Mesenchymal stem cell (in vitro differentiated cells and primary cell): Measurements from ENCODE around the gene RNPS1.

Experiments used
- DNase-seq: peaks from one replicate; pipeline ENCODE4 v3.0.0-alpha.2; 2013
- H2AFZ ChIP-seq: one replicate; pipeline ENCODE4 v1.6.1; 2013; ENCODE audit warnings: low read depth, mild to moderate bottlenecking, control low read depth, inconsistent platforms, low read length, moderate library complexity
- H2AK5ac ChIP-seq: 2 replicates; pipeline ENCODE4 v1.6.1; 2013; ENCODE audit warnings: low read length, moderate library complexity, mild to moderate bottlenecking, inconsistent platforms; ENCODE audit not compliant: severe bottlenecking
- H2BK120ac ChIP-seq: one replicate; pipeline ENCODE4 v1.6.1; 2013; ENCODE audit warnings: low read depth, mild to moderate bottlenecking, inconsistent platforms, low read length, moderate library complexity
- H2BK12ac ChIP-seq, 2 experiments: one replicate each; pipeline ENCODE4 v1.6.1; 2013; ENCODE audit warnings: inconsistent platforms in 2 of 2, low read length in 2 of 2, mild to moderate bottlenecking in 2 of 2, moderate library complexity in 2 of 2, control low read depth in 1 of 2
- H2BK15ac ChIP-seq: one replicate; pipeline ENCODE4 v1.6.1; 2013; ENCODE audit warnings: mild to moderate bottlenecking, low read depth, inconsistent platforms; ENCODE audit not compliant: poor library complexity, severe bottlenecking
- H2BK5ac ChIP-seq: 2 replicates; pipeline ENCODE4 v1.6.1; 2013; ENCODE audit warnings: low read depth, mild to moderate bottlenecking, low read length, control low read depth, inconsistent platforms; ENCODE audit not compliant: poor library complexity, severe bottlenecking
- H3K14ac ChIP-seq, 2 experiments: one replicate each; pipeline ENCODE4 v1.6.1; 2013; ENCODE audit warnings: inconsistent platforms in 2 of 2, low read length in 2 of 2, control low read depth in 1 of 2, mild to moderate bottlenecking in 1 of 2, moderate library complexity in 1 of 2
- H3K18ac ChIP-seq, 2 experiments: one replicate each; pipeline ENCODE4 v1.6.1; 2013; ENCODE audit warnings: inconsistent platforms in 2 of 2, low read length in 2 of 2, control low read depth in 1 of 2, low read depth in 1 of 2, mild to moderate bottlenecking in 1 of 2
- H3K23ac ChIP-seq, 2 experiments: one replicate each; pipeline ENCODE4 v1.6.1; 2013; ENCODE audit warnings: inconsistent platforms in 2 of 2, low read length in 2 of 2, mild to moderate bottlenecking in 2 of 2, moderate library complexity in 2 of 2, control low read depth in 1 of 2
- H3K27ac ChIP-seq: 2 replicates; pipeline ENCODE4 v1.5.1; 2013; ENCODE audit warnings: mild to moderate bottlenecking, moderate library complexity, low read length, control low read depth, inconsistent platforms; ENCODE audit not compliant: poor library complexity, severe bottlenecking
- H3K27me3 ChIP-seq, 2 experiments: 2 replicates each; pipeline versions ENCODE4 v1.6.1 to v1.7.0; 2013; ENCODE audit warnings: low read length in 2 of 2, mild to moderate bottlenecking in 2 of 2, moderate library complexity in 2 of 2, control low read depth in 1 of 2, inconsistent platforms in 1 of 2; ENCODE audit not compliant: control insufficient read depth in 1 of 2, insufficient read depth in 1 of 2
- H3K36me3 ChIP-seq, 2 experiments: 2 replicates each; pipeline versions ENCODE4 v1.6.1 to v1.7.0; 2013; ENCODE audit warnings: low read length in 2 of 2, control low read depth in 1 of 2, inconsistent platforms in 1 of 2, low read depth in 1 of 2, mild to moderate bottlenecking in 1 of 2; ENCODE audit not compliant: insufficient read depth in 2 of 2, control insufficient read depth in 1 of 2
- H3K4ac ChIP-seq, 2 experiments: one replicate each; pipeline ENCODE4 v1.6.1; 2013; ENCODE audit warnings: inconsistent platforms in 2 of 2, low read length in 2 of 2, mild to moderate bottlenecking in 2 of 2, moderate library complexity in 2 of 2, control low read depth in 1 of 2, low read depth in 1 of 2
- H3K4me1 ChIP-seq: 2 replicates; pipeline ENCODE4 v1.6.1; 2013; ENCODE audit warnings: low read depth, low read length, control low read depth; ENCODE audit not compliant: control insufficient read depth, insufficient read depth
- H3K4me2 ChIP-seq: 2 replicates; pipeline ENCODE4 v1.6.1; 2013; ENCODE audit warnings: low read length, mild to moderate bottlenecking, inconsistent platforms; ENCODE audit not compliant: poor library complexity, severe bottlenecking
- H3K4me3 ChIP-seq, 2 experiments: 2 replicates each; pipeline versions ENCODE4 v1.5.1 to v1.7.0; 2013; ENCODE audit warnings: low read length in 2 of 2, mild to moderate bottlenecking in 2 of 2, control low read depth in 1 of 2, low read depth in 1 of 2; ENCODE audit not compliant: insufficient read depth in 1 of 2
- H3K79me1 ChIP-seq: replicated peaks from 2 replicates; pipeline ENCODE4 v1.6.1; 2013; ENCODE audit warnings: mild to moderate bottlenecking, control low read depth, low read length, inconsistent platforms; ENCODE audit not compliant: poor library complexity, severe bottlenecking
- H3K9ac ChIP-seq: 2 replicates; pipeline ENCODE4 v1.7.0; 2013; ENCODE audit warnings: mild to moderate bottlenecking, low read length, moderate library complexity
- H3K9me3 ChIP-seq: 2 replicates; pipeline ENCODE4 v1.7.0; 2013; ENCODE audit warnings: mild to moderate bottlenecking, low read length; ENCODE audit not compliant: control insufficient read depth
- H4K8ac ChIP-seq: one replicate; pipeline ENCODE4 v1.6.1; 2013; ENCODE audit warnings: inconsistent platforms, mild to moderate bottlenecking, low read length, moderate library complexity
- H4K91ac ChIP-seq: one replicate; pipeline ENCODE4 v1.6.1; 2013; ENCODE audit warnings: mild to moderate bottlenecking, low read length, inconsistent platforms
- WGBS: methylation state at CpG from one replicate; pipeline ENCODE4 v1.1.7; 2013; ENCODE audit warnings: mixed read lengths; 5-methylcytosine and 5-hydroxymethylcytosine counted together

RNPS1 gene

DNA sequence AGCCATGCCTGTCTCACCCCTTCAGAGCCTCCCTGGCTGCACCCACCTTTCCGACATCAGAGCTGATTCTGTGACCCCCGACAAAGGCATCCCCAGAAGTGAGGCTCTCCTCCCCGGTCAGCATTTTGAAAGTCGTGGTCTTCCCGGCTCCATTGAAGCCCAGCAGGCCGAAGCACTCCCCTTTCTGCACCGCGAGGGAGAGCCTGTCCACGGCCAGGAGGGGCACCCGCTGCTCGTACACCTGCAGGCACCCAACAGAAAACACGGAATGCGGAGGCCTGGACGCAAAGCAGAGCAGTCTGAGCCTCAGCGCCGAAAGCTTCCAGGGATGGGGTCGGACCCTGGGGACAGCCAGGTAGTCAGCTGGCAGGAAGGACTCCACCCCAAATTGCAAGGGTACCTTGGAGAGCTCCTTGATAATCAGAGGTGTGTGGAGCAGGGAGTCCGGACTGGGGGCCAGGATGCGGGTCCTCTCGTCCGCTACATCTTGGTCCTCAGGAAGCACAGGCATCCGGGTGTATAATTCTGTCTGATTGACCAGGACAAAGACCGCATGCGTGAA is 13.1 kb upstream of the RNPS1 start:
- no peak overlapping the region for H3K4me3 ChIP-seq
- H3K4me2 ChIP-seq, result no peak overlapping the region
- H2AFZ ChIP-seq, result no peak overlapping the region
- no peak overlapping the region for H4K8ac ChIP-seq
- H3K79me1 ChIP-seq, result no peaks in the 10 kb centered on the region
- H2BK12ac ChIP-seq, result no peak overlapping the region
- no peak for DNase-seq
- H2BK5ac ChIP-seq, result no peak overlapping the region
- no peak overlapping the region for H3K14ac ChIP-seq
- no peak overlapping the region for H4K91ac ChIP-seq
- no peak overlapping the region for H2BK120ac ChIP-seq
- no peaks in the 10 kb centered on the region for H3K9me3 ChIP-seq
- no peak overlapping the region for H3K9ac ChIP-seq
- no peak overlapping the region for H3K27ac ChIP-seq
- H3K4ac ChIP-seq, result no peak overlapping the region
- 88% methylated on average over 24 of the region's 24 CpGs for WGBS
- H3K36me3 ChIP-seq, result no peaks in the 10 kb centered on the region
- H3K23ac ChIP-seq, result no peak overlapping the region
- H2AK5ac ChIP-seq, result no peak overlapping the region
- peaks cover 25 to 77% of the 10 kb centered on the region in 2 experiments for H3K27me3 ChIP-seq
- no peak overlapping the region for H2BK15ac ChIP-seq
- H3K4me1 ChIP-seq, result no peaks in the 10 kb centered on the region
- no peak overlapping the region for H3K18ac ChIP-seq

DNA sequence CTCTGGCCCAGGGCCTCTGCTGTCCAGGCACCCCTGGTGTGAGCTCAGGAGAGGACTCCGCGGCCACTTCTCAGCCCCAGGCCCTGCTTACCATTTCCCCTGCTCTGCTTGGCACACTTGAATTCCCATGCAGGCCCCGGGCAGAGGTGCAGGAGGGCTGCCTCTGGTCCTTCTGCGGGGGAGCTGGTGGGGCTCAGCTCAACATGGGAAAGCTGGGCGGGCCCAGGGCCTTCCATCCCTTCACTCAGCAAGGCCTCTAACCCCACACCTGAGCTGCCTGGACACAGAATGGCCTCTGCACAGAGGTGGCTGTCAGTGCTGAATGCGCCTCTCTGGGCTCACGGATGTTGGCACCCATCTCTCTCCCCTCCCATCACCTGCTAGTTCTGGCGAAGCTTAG is 12.5 kb upstream of the RNPS1 start:
- WGBS, result 89% methylated on average over 8 of the region's 8 CpGs
- Histone ChIP-seq H3K14ac (no peak overlapping the region), H3K79me1 (no peaks in the 10 kb centered on the region), H3K27me3 (peaks cover 31 to 80% of the 10 kb centered on the region in 2 experiments), H3K4ac (no peak overlapping the region), H3K27ac (no peak overlapping the region), H2BK120ac (no peak overlapping the region), H2AFZ (no peak overlapping the region), H3K4me1 (peaks cover 2% of the 10 kb centered on the region), H2BK12ac (no peak overlapping the region), H3K36me3 (no peaks in the 10 kb centered on the region), H2BK5ac (no peak overlapping the region), H3K18ac (no peak overlapping the region), H4K8ac (no peak overlapping the region), H2BK15ac (no peak overlapping the region), H3K9ac (no peak overlapping the region), H2AK5ac (no peak overlapping the region), H3K4me3 (no peak overlapping the region), H3K23ac (no peak overlapping the region), H4K91ac (no peak overlapping the region), H3K4me2 (no peak overlapping the region), H3K9me3 (no peaks in the 10 kb centered on the region)
- DNase-seq, result no peak

DNA sequence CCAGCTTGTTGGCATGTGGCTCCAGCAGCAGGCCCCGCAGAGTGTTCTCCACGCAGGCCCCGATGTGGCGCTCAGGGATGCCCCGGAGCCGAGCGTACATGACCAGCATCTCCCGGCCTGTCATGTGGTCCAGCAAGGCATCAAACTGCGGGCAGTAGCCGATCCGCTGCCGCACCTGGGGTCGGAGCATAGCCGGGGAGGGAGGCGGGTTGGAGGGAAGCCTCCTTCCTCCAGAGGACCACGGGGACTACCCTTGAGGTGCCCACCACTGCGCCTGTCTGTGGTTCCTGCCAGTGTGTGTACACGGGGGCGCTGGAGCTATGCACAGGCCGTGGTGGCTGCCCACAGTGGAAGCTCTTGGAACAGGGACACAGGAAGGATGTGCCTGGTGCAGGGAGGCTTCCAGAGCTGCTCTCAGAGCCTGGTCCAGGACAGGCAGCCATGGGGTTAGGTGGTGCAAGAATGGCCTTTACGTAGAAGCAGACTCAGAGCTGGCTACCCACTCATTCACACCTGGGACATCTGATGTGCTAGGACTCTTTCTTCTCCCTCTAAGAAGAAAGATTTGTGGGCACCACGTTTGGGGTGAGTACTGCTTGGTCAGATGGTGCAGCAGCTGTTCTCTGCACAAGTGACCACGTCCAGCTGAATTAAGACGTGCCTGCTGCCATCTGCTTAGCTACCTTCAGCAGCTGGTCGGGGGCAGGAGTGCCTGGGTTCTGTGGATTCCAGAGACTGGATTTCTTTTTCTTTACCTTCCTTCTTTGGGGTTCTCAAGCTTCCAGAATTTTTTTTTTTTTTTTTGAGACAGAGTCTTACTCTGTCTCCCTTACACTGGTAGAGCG is 11.3 kb upstream of the RNPS1 start:
- Histone ChIP-seq H3K23ac (no peak overlapping the region), H4K8ac (no peak overlapping the region), H4K91ac (no peak overlapping the region), H2AK5ac (no peak overlapping the region), H3K9me3 (no peaks in the 10 kb centered on the region), H2BK120ac (no peak overlapping the region), H3K4me3 (no peak overlapping the region), H3K4ac (no peak overlapping the region), H2BK12ac (no peak overlapping the region), H3K9ac (no peak overlapping the region), H3K27me3 (peaks cover 31 to 74% of the 10 kb centered on the region in 2 experiments), H3K14ac (no peak overlapping the region), H3K27ac (no peak overlapping the region), H3K4me1 (peaks cover 2% of the 10 kb centered on the region), H3K36me3 (peaks cover 0 to 1% of the 10 kb centered on the region in 2 experiments), H3K4me2 (no peak overlapping the region), H3K18ac (no peak overlapping the region), H2BK5ac (no peak overlapping the region), H2AFZ (no peak overlapping the region), H3K79me1 (no peaks in the 10 kb centered on the region), H2BK15ac (no peak overlapping the region)
- 88% methylated on average over 26 of the region's 26 CpGs for WGBS
- no peak for DNase-seq

DNA sequence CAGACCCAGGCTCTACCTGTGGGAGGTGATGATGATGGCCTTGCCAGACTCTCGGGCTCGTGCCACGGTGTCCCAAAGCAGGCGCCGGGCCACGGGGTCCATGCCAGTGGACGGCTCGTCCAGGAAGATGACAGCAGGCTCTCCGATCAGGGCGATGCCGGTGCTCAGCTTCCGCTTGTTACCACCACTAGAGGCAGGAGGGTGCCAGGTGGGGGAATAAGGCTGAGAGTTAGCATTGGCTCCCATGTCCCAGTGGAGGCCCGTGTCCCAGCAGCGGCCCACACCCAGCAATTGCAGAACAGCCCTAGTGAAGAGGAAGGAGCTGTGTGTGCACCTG is 10.3 kb upstream of the RNPS1 start:
- Histone ChIP-seq H2BK15ac (no peak overlapping the region), H3K79me1 (no peaks in the 10 kb centered on the region), H2BK120ac (no peak overlapping the region), H3K23ac (no peak overlapping the region), H3K18ac (no peak overlapping the region), H3K4me1 (peaks cover 2% of the 10 kb centered on the region), H4K8ac (no peak overlapping the region), H3K14ac (no peak overlapping the region), H3K36me3 (peaks cover 0 to 11% of the 10 kb centered on the region in 2 experiments), H3K4me2 (no peak overlapping the region), H2AFZ (no peak overlapping the region), H2AK5ac (no peak overlapping the region), H2BK5ac (no peak overlapping the region), H3K27me3 (peaks cover 31 to 70% of the 10 kb centered on the region in 2 experiments), H3K4ac (no peak overlapping the region), H3K4me3 (no peak overlapping the region), H3K9me3 (no peaks in the 10 kb centered on the region), H3K27ac (no peak overlapping the region), H3K9ac (no peak overlapping the region), H4K91ac (no peak overlapping the region), H2BK12ac (no peak overlapping the region)
- DNase-seq, result no peak
- 86% methylated on average over 14 of the region's 14 CpGs for WGBS
